ENCODE results near the gene ZNF711. TPM values are rescaled to one million over a fixed set of nuclear protein-coding genes. Genes with fewer than 3 reads are reported as not detected.

The ZNF711 gene
- total RNA-seq (1 to 10 TPM in 6 of 10 donors, under 1 TPM in 4; 0.40 to 2.7 (median 1.2) TPM), polyA plus RNA-seq (1 to 10 TPM in 1 of 2 donors, under 1 TPM in 1; 0.68 to 1.2 TPM)
- long read RNA-seq, donor 1, partial matches to known transcripts: 0 of 1 reads
- long read RNA-seq, donor 1, other reads (novel, unspliced or antisense): 0 of 1 reads
- long read RNA-seq, donor 2, partial matches to known transcripts: 0 of 3 reads
- long read RNA-seq, donor 2, other reads (novel, unspliced or antisense): 2 of 3 reads
- long read RNA-seq, donor 3, partial matches to known transcripts: 0 of 1 reads
- long read RNA-seq, donor 3, other reads (novel, unspliced or antisense): 0 of 1 reads

GRCh38 chrX:85243761-85244449 lies at the start of gene ZNF711, which contains the start of gene SATL1:
ZNF711 (plus strand) TSS chrX:85243991; CDS start chrX:85247573, 3,582 bp downstream.
SATL1 (minus strand) TSS chrX:85243779; CDS start chrX:85108968, 134,811 bp downstream.
- Histone ChIP-seq H3K4me3 (peak within 1 kb of the TSS; percentile 21 to 63 (median 56)), H3K9me3 (no peaks in the 10 kb centered on the region), H3K36me3 (no peaks in the 10 kb centered on the region), H3K27ac (peak within 1 kb of the TSS in 3 of 10 donors; percentile 15 to 40 (median 19)), H3K4me1 (no peaks in the 10 kb centered on the region), H3K27me3 (peaks cover 0 to 26% (median 0%) of the 10 kb centered on the region in 7 donors)
- ATAC-seq (peak in 7 of 8 donors; percentile 39 to 79 (median 61)), DNase-seq (peak; percentile 8 to 20)
- intact Hi-C loops (cut with DNase I): no loop called here
- TF ChIP-seq CTCF (IDR thresholded peaks at IDR 0.05): no peak
- 0 to 1% methylated on average over 58 to 65 of the region's 65 CpGs for WGBS, 2 donors

- H3K27me3 ChIP-seq: no peaks in the 10 kb centered on the region
- DNase-seq (no peak), ATAC-seq (no peak)
- intact Hi-C loops (cut with DNase I): no loop called here
- TF ChIP-seq CTCF (IDR thresholded peaks at IDR 0.05): no peak
- no peaks in the 10 kb centered on the region for H3K4me1 ChIP-seq
- no peaks in the 10 kb centered on the region for H3K36me3 ChIP-seq
- no peak overlapping the region for H3K27ac ChIP-seq
- no peak overlapping the region for H3K4me3 ChIP-seq
- H3K9me3 ChIP-seq: peaks cover 0 to 6% (median 0%) of the 10 kb centered on the region in 11 donors
- 0 to 89% methylated on average over 1 of the region's 1 CpG for WGBS, 2 donors
Observed at GRCh38 chrX:85196319-85196718, 47.5 kb upstream of the ZNF711 start.

GRCh38 chrX:85203461-85203970 lies 40.3 kb upstream of the ZNF711 start:
- H3K27me3 ChIP-seq: peaks cover 0 to 3% (median 0%) of the 10 kb centered on the region in 7 donors
- H3K9me3 ChIP-seq: peaks cover 0 to 3% (median 0%) of the 10 kb centered on the region in 11 donors
- intact Hi-C loops (cut with DNase I): no loop called here
- H3K4me1 ChIP-seq: no peaks in the 10 kb centered on the region
- H3K27ac ChIP-seq: no peak overlapping the region
- ATAC-seq: no peak
- TF ChIP-seq CTCF (IDR thresholded peaks at IDR 0.05): no peak
- no peaks in the 10 kb centered on the region for H3K36me3 ChIP-seq
- WGBS, 2 donors: 93% methylated on average over 8 of the region's 8 CpGs
- H3K4me3 ChIP-seq: no peak overlapping the region
- DNase-seq: no peak

- intact Hi-C loops (cut with DNase I): no loop called here
- Histone ChIP-seq H3K4me3 (no peak overlapping the region), H3K36me3 (no peaks in the 10 kb centered on the region), H3K27ac (no peak overlapping the region), H3K27me3 (no peaks in the 10 kb centered on the region), H3K9me3 (no peaks in the 10 kb centered on the region), H3K4me1 (no peaks in the 10 kb centered on the region)
- 81 to 95% methylated on average over 3 of the region's 3 CpGs for WGBS, 2 donors
- no peak for ATAC-seq
- TF ChIP-seq CTCF (IDR thresholded peaks at IDR 0.05): no peak
- no peak for DNase-seq
Observed at GRCh38 chrX:85213792-85214530, 29.8 kb upstream of the ZNF711 start.
